ENCODE measurements around the gene MAD1L1.
"Not testable (repeated sequence)": the region's sequence is repeated elsewhere in the genome, so short reads cannot be mapped to it uniquely, and the experiment has no call there.

MAD1L1 gene

DNA sequence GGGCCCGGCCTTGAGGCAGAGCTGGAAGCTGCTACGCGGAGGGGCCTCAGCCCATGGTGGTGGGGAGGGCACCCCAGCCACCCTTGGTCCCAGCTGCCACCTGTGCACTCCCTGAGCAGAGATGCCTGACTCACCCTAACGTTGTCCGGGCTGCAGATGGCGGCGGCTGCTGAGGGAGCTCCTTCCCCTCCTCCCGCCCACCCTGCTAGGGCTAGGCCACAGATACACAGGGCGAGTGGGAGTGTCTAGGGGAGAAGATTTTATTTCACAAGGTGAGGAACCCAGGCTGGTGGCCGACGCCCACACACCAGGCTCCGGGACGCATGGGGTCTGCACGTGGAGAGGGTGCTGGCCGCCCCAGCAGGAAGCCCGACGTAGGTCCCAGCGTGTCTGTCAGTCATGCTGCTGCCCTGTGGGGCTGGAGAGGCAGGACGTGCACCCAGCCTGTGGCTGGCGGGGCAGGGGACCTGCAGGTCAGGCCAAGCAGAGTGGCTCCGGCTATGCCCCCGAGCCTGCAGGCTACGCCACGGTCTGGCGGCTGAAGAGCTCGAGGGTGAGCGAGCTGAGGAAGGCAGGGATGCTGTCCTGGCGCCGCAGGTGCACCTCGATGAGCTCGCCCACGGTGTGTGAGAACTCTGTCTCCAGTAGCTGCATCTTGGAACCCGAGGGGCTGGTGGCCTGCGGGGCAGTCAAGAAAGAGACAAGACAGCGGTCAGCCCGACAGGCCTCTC lies 417.0 kb downstream of the MAD1L1 start:
- not testable (repeated sequence) for H3K23ac ChIP-seq (ENCODE audit: low read length); H3K4me1 ChIP-seq (ENCODE audit: control insufficient read depth in 1 of 2, insufficient read depth in 2 of 2, low read length in 2 of 2); H4K91ac ChIP-seq (ENCODE audit: low read depth, low read length); H3K27ac ChIP-seq (ENCODE audit: low read depth, low read length); H3K27me3 ChIP-seq (ENCODE audit: insufficient read depth, low read length); H3K36me3 ChIP-seq (ENCODE audit: control insufficient read depth in 1 of 2, insufficient read depth in 2 of 2, low read length in 2 of 2); H3K79me1 ChIP-seq (ENCODE audit: low read length); H3K14ac ChIP-seq (ENCODE audit: low read length); H2AK5ac ChIP-seq (ENCODE audit: low read length); H3K79me2 ChIP-seq (ENCODE audit: control insufficient read depth, insufficient read depth, low read length, poor library complexity); H4K12ac ChIP-seq (ENCODE audit: low read depth, low read length); H2BK12ac ChIP-seq (ENCODE audit: low read length); H2BK5ac ChIP-seq (ENCODE audit: low read depth, low read length, poor library complexity); H4K8ac ChIP-seq (ENCODE audit: low read depth, low read length); H2AFZ ChIP-seq (ENCODE audit: insufficient read depth, low read length, poor library complexity); H3K4me3 ChIP-seq (ENCODE audit: low read depth, low read length); H2BK120ac ChIP-seq (ENCODE audit: insufficient read depth, low read length, poor library complexity); H3K18ac ChIP-seq (ENCODE audit: low read length); H3K4me2 ChIP-seq (ENCODE audit: low read length); H3K9ac ChIP-seq (ENCODE audit: low read length); DNase-seq; H3K4ac ChIP-seq (ENCODE audit: low read depth, low read length); H3K9me3 ChIP-seq (ENCODE audit: insufficient read depth, low read depth, low read length)
- no CpG with 5 or more reads among the region's 36 CpGs for WGBS (ENCODE audit: extremely low coverage, insufficient coverage, insufficient read length)

DNA sequence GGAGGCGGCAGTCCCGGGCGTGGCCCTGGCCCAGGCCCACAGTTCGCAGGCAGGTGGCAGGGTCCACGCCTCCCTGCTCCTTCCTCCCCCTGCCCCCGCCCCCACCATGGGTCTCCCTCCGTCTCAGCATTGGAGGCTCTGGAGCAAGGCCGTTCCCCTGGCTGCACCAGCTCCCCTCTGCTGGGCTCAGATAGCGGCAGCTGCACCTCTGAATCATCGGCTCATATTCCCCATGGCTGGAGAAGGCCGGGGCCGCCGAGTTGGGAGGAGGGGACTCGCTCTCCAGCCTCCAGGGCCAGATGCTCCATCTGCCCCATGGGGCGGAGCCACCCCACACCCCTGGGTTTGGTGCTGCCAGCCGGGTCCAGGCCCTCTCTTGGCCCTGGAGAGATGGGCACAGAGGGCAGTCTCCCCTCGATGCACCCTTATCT lies 417.7 kb downstream of the MAD1L1 start:
- Histone ChIP-seq H2AFZ (ENCODE audit: insufficient read depth, low read length, poor library complexity) (no peak overlapping the region), H3K14ac (ENCODE audit: low read length) (no peak overlapping the region), H3K4ac (ENCODE audit: low read depth, low read length) (no peak overlapping the region), H3K18ac (ENCODE audit: low read length) (no peak overlapping the region), H3K4me2 (ENCODE audit: low read length) (no peak overlapping the region), H4K91ac (ENCODE audit: low read depth, low read length) (no peak overlapping the region), H3K4me3 (ENCODE audit: low read depth, low read length) (no peak overlapping the region), H2BK120ac (ENCODE audit: insufficient read depth, low read length, poor library complexity) (no peak overlapping the region), H3K27ac (ENCODE audit: low read depth, low read length) (no peak overlapping the region), H3K79me1 (ENCODE audit: low read length) (no peaks in the 10 kb centered on the region), H3K79me2 (ENCODE audit: control insufficient read depth, insufficient read depth, low read length, poor library complexity) (no peaks in the 10 kb centered on the region), H2BK12ac (ENCODE audit: low read length) (no peak overlapping the region), H3K4me1 (ENCODE audit: control insufficient read depth in 1 of 2, insufficient read depth in 2 of 2, low read length in 2 of 2) (peaks cover 2 to 7% of the 10 kb centered on the region in 2 experiments), H2AK5ac (ENCODE audit: low read length) (no peak overlapping the region), H4K8ac (ENCODE audit: low read depth, low read length) (no peak overlapping the region), H3K27me3 (ENCODE audit: insufficient read depth, low read length) (no peaks in the 10 kb centered on the region), H3K9me3 (ENCODE audit: insufficient read depth, low read depth, low read length) (peaks cover 5% of the 10 kb centered on the region), H3K36me3 (ENCODE audit: control insufficient read depth in 1 of 2, insufficient read depth in 2 of 2, low read length in 2 of 2) (peaks cover 0 to 2% of the 10 kb centered on the region in 2 experiments), H3K9ac (ENCODE audit: low read length) (no peak overlapping the region), H2BK5ac (ENCODE audit: low read depth, low read length, poor library complexity) (no peak overlapping the region), H4K12ac (ENCODE audit: low read depth, low read length) (no peak overlapping the region), H3K23ac (ENCODE audit: low read length) (no peak overlapping the region)
- WGBS (ENCODE audit: extremely low coverage, insufficient coverage, insufficient read length), result no CpG with 5 or more reads among the region's 17 CpGs
- no peak for DNase-seq

DNA sequence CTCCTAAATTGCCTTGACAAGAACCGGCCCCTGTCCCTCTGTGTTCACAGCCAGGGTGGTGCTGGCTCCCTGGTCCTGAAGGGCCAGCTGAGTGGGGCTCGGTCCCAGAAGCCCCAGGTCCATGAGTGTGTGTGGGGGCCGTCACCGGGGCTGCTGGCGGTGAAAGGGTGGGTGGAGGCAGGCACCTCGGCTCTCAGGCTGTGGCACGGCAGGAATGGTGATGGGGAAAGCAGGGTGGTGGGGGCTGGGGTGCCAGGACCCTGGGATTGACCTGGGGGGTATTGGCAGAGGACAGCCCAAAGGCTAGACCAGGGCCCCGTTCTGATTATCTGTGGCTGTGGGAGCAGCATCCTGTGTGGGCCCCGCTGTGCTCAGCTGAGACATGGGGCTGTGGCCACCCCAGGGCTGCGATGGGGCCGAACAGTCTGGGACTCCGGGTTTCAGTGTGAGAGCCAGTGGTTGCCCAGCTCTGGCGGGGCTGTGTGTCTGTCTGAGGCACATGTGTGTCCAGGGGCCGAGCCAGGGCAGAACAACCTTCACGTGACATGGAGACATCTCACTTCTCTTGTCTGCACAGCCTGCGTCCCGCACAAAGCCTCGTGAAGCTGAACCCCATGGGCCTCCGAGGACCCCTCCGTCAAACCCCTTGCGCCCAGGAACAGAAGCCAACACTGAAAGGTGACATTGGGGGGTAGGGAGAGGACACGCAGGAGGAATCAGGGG lies 418.5 kb downstream of the MAD1L1 start:
- Histone ChIP-seq H3K4me2 (ENCODE audit: low read length) (no peak overlapping the region), H4K8ac (ENCODE audit: low read depth, low read length) (no peak overlapping the region), H2AFZ (ENCODE audit: insufficient read depth, low read length, poor library complexity) (no peak overlapping the region), H4K12ac (ENCODE audit: low read depth, low read length) (no peak overlapping the region), H3K79me1 (ENCODE audit: low read length) (no peaks in the 10 kb centered on the region), H3K4me3 (ENCODE audit: low read depth, low read length) (no peak overlapping the region), H3K18ac (ENCODE audit: low read length) (no peak overlapping the region), H3K9ac (ENCODE audit: low read length) (no peak overlapping the region), H3K4me1 (ENCODE audit: control insufficient read depth in 1 of 2, insufficient read depth in 2 of 2, low read length in 2 of 2) (peaks cover 2 to 7% of the 10 kb centered on the region in 2 experiments), H3K23ac (ENCODE audit: low read length) (no peak overlapping the region), H3K4ac (ENCODE audit: low read depth, low read length) (no peak overlapping the region), H2BK12ac (ENCODE audit: low read length) (no peak overlapping the region), H3K14ac (ENCODE audit: low read length) (no peak overlapping the region), H3K9me3 (ENCODE audit: insufficient read depth, low read depth, low read length) (peaks cover 5% of the 10 kb centered on the region), H2BK120ac (ENCODE audit: insufficient read depth, low read length, poor library complexity) (no peak overlapping the region), H2BK5ac (ENCODE audit: low read depth, low read length, poor library complexity) (no peak overlapping the region), H3K27me3 (ENCODE audit: insufficient read depth, low read length) (no peaks in the 10 kb centered on the region), H2AK5ac (ENCODE audit: low read length) (no peak overlapping the region), H3K36me3 (ENCODE audit: control insufficient read depth in 1 of 2, insufficient read depth in 2 of 2, low read length in 2 of 2) (peaks cover 0 to 2% of the 10 kb centered on the region in 2 experiments), H4K91ac (ENCODE audit: low read depth, low read length) (no peak overlapping the region), H3K79me2 (ENCODE audit: control insufficient read depth, insufficient read depth, low read length, poor library complexity) (no peaks in the 10 kb centered on the region), H3K27ac (ENCODE audit: low read depth, low read length) (no peak overlapping the region)
- WGBS (ENCODE audit: extremely low coverage, insufficient coverage, insufficient read length), result no CpG with 5 or more reads among the region's 22 CpGs
- no peak for DNase-seq

DNA sequence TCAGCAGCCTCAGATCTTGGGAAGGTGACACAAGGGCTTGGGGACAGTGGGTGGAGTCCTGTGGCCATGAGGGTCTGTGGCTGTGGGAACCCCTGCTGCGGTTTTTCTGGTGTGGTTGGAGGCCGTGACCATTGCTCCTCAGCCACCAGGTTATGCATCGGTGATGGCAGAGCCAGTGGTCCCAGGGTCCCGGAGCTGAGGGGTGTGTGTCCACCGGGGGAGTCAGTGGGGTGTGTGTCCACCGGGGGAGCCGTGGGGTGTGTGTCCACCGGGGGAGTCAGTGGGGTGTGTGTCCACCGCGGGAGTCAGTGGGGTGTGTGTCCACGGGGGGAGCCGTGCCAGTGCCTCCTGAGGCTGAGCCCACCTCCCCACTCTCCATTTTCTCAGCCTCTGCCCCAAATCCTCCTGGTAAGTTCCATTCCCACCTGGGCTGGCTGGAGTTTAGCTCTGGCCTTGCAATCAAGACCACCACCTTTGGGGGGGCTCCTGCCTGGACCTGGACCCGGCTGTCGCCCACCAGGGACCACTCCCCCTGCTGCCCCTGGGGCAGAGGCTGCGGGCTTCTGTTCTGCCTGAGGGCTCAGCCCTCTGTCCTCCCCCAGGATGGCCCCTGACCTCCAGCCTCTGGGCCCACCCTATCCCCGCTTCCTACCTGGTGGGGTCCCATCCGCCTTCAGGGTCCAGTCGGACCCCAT lies 419.2 kb downstream of the MAD1L1 start:
- H3K23ac ChIP-seq (ENCODE audit: low read length), result no peak overlapping the region
- H2AK5ac ChIP-seq (ENCODE audit: low read length), result no peak overlapping the region
- H3K4me3 ChIP-seq (ENCODE audit: low read depth, low read length), result no peak overlapping the region
- WGBS (ENCODE audit: extremely low coverage, insufficient coverage, insufficient read length), result no CpG with 5 or more reads among the region's 18 CpGs
- H4K8ac ChIP-seq (ENCODE audit: low read depth, low read length), result no peak overlapping the region
- H2BK5ac ChIP-seq (ENCODE audit: low read depth, low read length, poor library complexity), result no peak overlapping the region
- H2BK120ac ChIP-seq (ENCODE audit: insufficient read depth, low read length, poor library complexity), result no peak overlapping the region
- H3K14ac ChIP-seq (ENCODE audit: low read length), result no peak overlapping the region
- H2BK12ac ChIP-seq (ENCODE audit: low read length), result no peak overlapping the region
- H3K27ac ChIP-seq (ENCODE audit: low read depth, low read length), result no peak overlapping the region
- H4K91ac ChIP-seq (ENCODE audit: low read depth, low read length), result no peak overlapping the region
- no peaks in the 10 kb centered on the region for H3K79me1 ChIP-seq (ENCODE audit: low read length)
- H4K12ac ChIP-seq (ENCODE audit: low read depth, low read length), result no peak overlapping the region
- H3K4ac ChIP-seq (ENCODE audit: low read depth, low read length), result no peak overlapping the region
- no peak for DNase-seq
- H3K4me1 ChIP-seq (ENCODE audit: control insufficient read depth in 1 of 2, insufficient read depth in 2 of 2, low read length in 2 of 2), result peaks cover 2 to 7% of the 10 kb centered on the region in 2 experiments
- H3K36me3 ChIP-seq (ENCODE audit: control insufficient read depth in 1 of 2, insufficient read depth in 2 of 2, low read length in 2 of 2), result peaks cover 0 to 2% of the 10 kb centered on the region in 2 experiments
- H3K79me2 ChIP-seq (ENCODE audit: control insufficient read depth, insufficient read depth, low read length, poor library complexity), result no peaks in the 10 kb centered on the region
- peaks cover 5% of the 10 kb centered on the region for H3K9me3 ChIP-seq (ENCODE audit: insufficient read depth, low read depth, low read length)
- H3K27me3 ChIP-seq (ENCODE audit: insufficient read depth, low read length), result no peaks in the 10 kb centered on the region
- no peak overlapping the region for H2AFZ ChIP-seq (ENCODE audit: insufficient read depth, low read length, poor library complexity)
- no peak overlapping the region for H3K4me2 ChIP-seq (ENCODE audit: low read length)
- H3K18ac ChIP-seq (ENCODE audit: low read length), result no peak overlapping the region
- H3K9ac ChIP-seq (ENCODE audit: low read length), result no peak overlapping the region

Measured in trophoblast cell (in vitro differentiated cells and primary cell).